GM23338 (cell line): ENCODE data around the gene ERCC6. TPM values are rescaled to one million over a fixed set of nuclear protein-coding genes. Genes with fewer than 3 reads are reported as not detected.

Source experiments
- ATAC-seq: fragments of 200-7000 bp; cut with Tn5 transposase; 3 replicates; pipeline ENCODE4 v1.9.1; 2020
- DNase-seq: peaks from one replicate; pipeline ENCODE4 v3.0.0-alpha.2; 2015; ENCODE audit warnings: low spot score
- H2AFZ ChIP-seq: fragments of 200-600 bp; sonication (generic); 2 replicates; pipeline ENCODE4 v1.8.0; 2016; ENCODE audit warnings: antibody characterized with exemption, mild to moderate bottlenecking, moderate library complexity
- H3F3A ChIP-seq: fragments of 200-600 bp; sonication (generic); replicated peaks from 2 replicates; pipeline ENCODE4 v1.8.0; 2017; ENCODE audit warnings: antibody characterized with exemption, mixed run types, low read depth
- H3K27ac ChIP-seq: fragments of 200-600 bp; sonication (generic); 2 replicates; pipeline ENCODE4 v1.6.1; 2016; ENCODE audit warnings: low read depth
- H3K27me3 ChIP-seq: fragments of 200-600 bp; sonication (generic); 2 replicates; pipeline ENCODE4 v1.8.0; 2016; ENCODE audit warnings: mild to moderate bottlenecking, mixed run types, moderate library complexity; ENCODE audit not compliant: insufficient read depth
- H3K36me3 ChIP-seq: fragments of 200-600 bp; sonication (generic); 2 replicates; pipeline ENCODE4 v1.8.0; 2016; ENCODE audit warnings: mild to moderate bottlenecking; ENCODE audit not compliant: insufficient read depth
- H3K4me1 ChIP-seq: fragments of 200-600 bp; sonication (generic); 2 replicates; pipeline ENCODE4 v1.8.0; 2016; ENCODE audit warnings: mild to moderate bottlenecking, moderate library complexity; ENCODE audit not compliant: insufficient read depth
- H3K4me2 ChIP-seq: fragments of 200-600 bp; sonication (generic); 2 replicates; pipeline ENCODE4 v1.7.1; 2017; ENCODE audit warnings: mixed run types
- H3K4me3 ChIP-seq: fragments of 200-600 bp; sonication (generic); 2 replicates; pipeline ENCODE4 v1.6.1; 2016; ENCODE audit warnings: mixed run types
- H3K79me2 ChIP-seq: fragments of 200-600 bp; sonication (generic); replicated peaks from 2 replicates; pipeline ENCODE4 v1.8.0; 2017; ENCODE audit warnings: mild to moderate bottlenecking; ENCODE audit not compliant: insufficient read depth
- H3K9me2 ChIP-seq: fragments of 200-600 bp; sonication (generic); 2 replicates; pipeline ENCODE4 v1.8.0; 2017; ENCODE audit not compliant: insufficient read depth
- H4K20me1 ChIP-seq: fragments of 200-600 bp; sonication (generic); replicated peaks from 2 replicates; pipeline ENCODE4 v1.8.0; 2017; ENCODE audit warnings: mild to moderate bottlenecking; ENCODE audit not compliant: insufficient read depth
- H3K27ac Mint-ChIP-seq: 2 replicates; pipeline ENCODE4 v1.8.0; 2020; ENCODE audit warnings: inconsistent platforms, mild to moderate bottlenecking, moderate library complexity, mixed read lengths
- H3K27me3 Mint-ChIP-seq: 3 replicates; pipeline ENCODE4 v1.8.0; 2022; ENCODE audit warnings: low read depth, mild to moderate bottlenecking, moderate library complexity, mixed read lengths, inconsistent platforms; ENCODE audit not compliant: insufficient read depth, poor library complexity
- H3K36me3 Mint-ChIP-seq: 3 replicates; pipeline ENCODE4 v1.8.0; 2021; ENCODE audit warnings: low read depth, mild to moderate bottlenecking, inconsistent platforms, moderate library complexity, mixed read lengths
- H3K4me1 Mint-ChIP-seq: 3 replicates; pipeline ENCODE4 v1.8.0; 2020; ENCODE audit warnings: mild to moderate bottlenecking, inconsistent platforms, mixed read lengths
- H3K4me3 Mint-ChIP-seq: 3 replicates; pipeline ENCODE4 v1.8.0; 2021; ENCODE audit warnings: moderate library complexity, mild to moderate bottlenecking, inconsistent platforms, mixed read lengths
- H3K9me3 Mint-ChIP-seq: 3 replicates; pipeline ENCODE4 v1.8.0; 2020; ENCODE audit warnings: moderate library complexity, mild to moderate bottlenecking, inconsistent platforms, mixed read lengths
- CREB1 ChIP-seq: fragments of 250-450 bp; sonication (Bioruptor Pico); IDR thresholded peaks from 2 replicates; pipeline ENCODE4 v1.5.0; 2020; ENCODE audit warnings: low read depth, mild to moderate bottlenecking, moderate library complexity
- CTCF ChIP-seq, 2 experiments: fragments of 200-600 bp in 1 of 2; sonication (generic) in 1 of 2; conservative IDR thresholded peaks; 2 replicates each; pipeline versions ENCODE4 v1.5.1 to v1.6.1; 2016 to 2017; ENCODE audit warnings: antibody characterized with exemption in 2 of 2, low read depth in 2 of 2, mild to moderate bottlenecking in 2 of 2, moderate library complexity in 1 of 2
- EZH2 ChIP-seq: fragments of 200-600 bp; sonication (generic); IDR thresholded peaks from one replicate; pipeline ENCODE4 v1.8.0; 2017; ENCODE audit warnings: antibody characterized with exemption, mild to moderate bottlenecking, low read depth; ENCODE audit not compliant: unreplicated experiment
- EZH2phosphoT487 ChIP-seq: fragments of 200-600 bp; sonication (generic); IDR thresholded peaks from one replicate; pipeline ENCODE4 v1.8.1; 2018; ENCODE audit warnings: antibody characterized with exemption; ENCODE audit not compliant: unreplicated experiment
- JUNB ChIP-seq: IDR thresholded peaks from one replicate; pipeline ENCODE4 v1.6.1; 2016; ENCODE audit warnings: antibody characterized with exemption; ENCODE audit not compliant: unreplicated experiment
- NANOG ChIP-seq: IDR thresholded peaks from 2 replicates; pipeline ENCODE4 v1.6.1; 2016; ENCODE audit warnings: antibody characterized with exemption, borderline replicate concordance
- POLR2AphosphoS5 ChIP-seq: IDR thresholded peaks from 2 replicates; pipeline ENCODE4 v1.6.1; 2016; ENCODE audit warnings: antibody characterized with exemption, low read depth
- REST ChIP-seq: IDR thresholded peaks from one replicate; pipeline ENCODE4 v1.6.1; 2018; ENCODE audit warnings: antibody characterized with exemption; ENCODE audit not compliant: unreplicated experiment
- STAT1 ChIP-seq: IDR thresholded peaks from one replicate; pipeline ENCODE4 v1.6.1; 2016; ENCODE audit warnings: antibody characterized with exemption; ENCODE audit not compliant: unreplicated experiment
- ZNF114 ChIP-seq: fragments of 250-450 bp; sonication (Bioruptor Pico); IDR thresholded peaks from 2 replicates; pipeline ENCODE4 v1.5.0; 2020; ENCODE audit warnings: mild to moderate bottlenecking, moderate library complexity
- ZNF331 ChIP-seq: fragments of 250-450 bp; sonication (Bioruptor Pico); IDR thresholded peaks from 2 replicates; pipeline ENCODE4 v1.5.0; 2020; ENCODE audit warnings: low read depth, mild to moderate bottlenecking, moderate library complexity
- ZNF462 ChIP-seq: fragments of 250-450 bp; sonication (Bioruptor Pico); IDR thresholded peaks from 2 replicates; pipeline ENCODE4 v1.5.0; 2020; ENCODE audit warnings: mild to moderate bottlenecking, moderate library complexity
- polyA plus RNA-seq: library from polyadenylated mRNA; unstranded; fragments of >200 nt; fragmentation: Nextera tagmentation; extraction: Ambion mirVana; gene quantifications from 2 replicates; pipeline ENCODE4 v1.2.1, GENCODE V29; 2016
- total RNA-seq: library from RNA; depleted of rRNA; stranded (reverse); fragments of >200 nt; shearing (Covaris generic); gene quantifications from 2 replicates; pipeline ENCODE4 v1.2.3, GENCODE V29; 2014
- TF ChIP-seq, protein P1 (sequence below): IDR thresholded peaks from 2 replicates; pipeline ENCODE4 v1.6.1; 2016; ENCODE audit warnings: antibody characterized with exemption

The ERCC6 gene
- total and polyA plus RNA-seq, 2 experiments from 2014 or later: 2.5 to 13.8 TPM

DNA sequence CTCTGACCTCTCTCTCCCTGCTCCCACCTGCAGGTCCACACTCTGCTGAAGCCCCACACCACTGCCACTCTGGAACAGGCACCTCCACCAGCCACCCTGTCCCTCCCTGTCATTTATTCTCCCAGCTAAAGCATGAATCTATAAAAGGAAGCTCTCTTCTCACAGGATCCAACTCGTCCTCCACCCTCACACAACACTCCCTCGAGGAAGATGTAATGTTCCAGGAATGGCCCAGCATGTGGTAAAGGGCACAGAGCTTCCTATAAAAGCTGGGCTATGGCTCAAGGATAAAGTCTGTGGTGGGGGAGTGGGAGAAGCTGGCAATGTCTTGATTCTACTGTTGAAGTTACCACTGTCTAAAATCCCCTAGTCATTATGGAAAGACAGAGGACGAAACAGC is 67.4 kb downstream of the ERCC6 start:
- Mint-ChIP-seq H3K9me3 (0 out of 3 replicates have a peak, but pooled peaks cover under 1% of the 10 kb centered on the region), H3K4me1 (0 out of 3 replicates have a peak, but pooled peaks cover under 1% of the 10 kb centered on the region), H3K4me3 (no peak overlapping the region), H3K36me3 (peaks cover 16% of the 10 kb centered on the region), H3K27ac (peak overlapping the region; percentile 31; the same call in 1 of the 2 replicates), H3K27me3 (peaks cover 3% of the 10 kb centered on the region)
- H3K9me2 ChIP-seq: no peaks in the 10 kb centered on the region
- no peak overlapping the region for H3K4me2 ChIP-seq
- no peaks in the 10 kb centered on the region; the same call in 1 of the 2 replicates for H3K36me3 ChIP-seq
- H3K79me2 ChIP-seq: no peaks in the 10 kb centered on the region
- no peak overlapping the region for H2AFZ ChIP-seq
- H3K27me3 ChIP-seq: no peaks in the 10 kb centered on the region
- ATAC-seq (no peak), DNase-seq (no peak)
- no peaks in the 10 kb centered on the region for H3F3A ChIP-seq
- no peaks in the 10 kb centered on the region for H4K20me1 ChIP-seq
- H3K27ac ChIP-seq: no peak overlapping the region
- TF ChIP-seq ZNF331 (CRISPR knock-in tag) (no peak), STAT1 (no peak), ZNF462 (CRISPR knock-in tag) (no peak), NANOG (no peak), REST (no peak), CTCF (conservative IDR thresholded peaks at IDR 0.05; ENCODE audit: low read depth in 2 of 2) (no peak), EZH2 (no peak), EZH2phosphoT487 (no peak), JUNB (no peak), POLR2AphosphoS5 (no peak), ZNF114 (no peak), CREB1 (no peak)
- TF ChIP-seq, protein P1, sequence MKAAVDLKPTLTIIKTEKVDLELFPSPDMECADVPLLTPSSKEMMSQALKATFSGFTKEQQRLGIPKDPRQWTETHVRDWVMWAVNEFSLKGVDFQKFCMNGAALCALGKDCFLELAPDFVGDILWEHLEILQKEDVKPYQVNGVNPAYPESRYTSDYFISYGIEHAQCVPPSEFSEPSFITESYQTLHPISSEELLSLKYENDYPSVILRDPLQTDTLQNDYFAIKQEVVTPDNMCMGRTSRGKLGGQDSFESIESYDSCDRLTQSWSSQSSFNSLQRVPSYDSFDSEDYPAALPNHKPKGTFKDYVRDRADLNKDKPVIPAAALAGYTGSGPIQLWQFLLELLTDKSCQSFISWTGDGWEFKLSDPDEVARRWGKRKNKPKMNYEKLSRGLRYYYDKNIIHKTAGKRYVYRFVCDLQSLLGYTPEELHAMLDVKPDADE: no peak
- no peak overlapping the region for H3K4me3 ChIP-seq
- H3K4me1 ChIP-seq: no peaks in the 10 kb centered on the region
